ENCODE data around the gene MTHFR.

DNA sequence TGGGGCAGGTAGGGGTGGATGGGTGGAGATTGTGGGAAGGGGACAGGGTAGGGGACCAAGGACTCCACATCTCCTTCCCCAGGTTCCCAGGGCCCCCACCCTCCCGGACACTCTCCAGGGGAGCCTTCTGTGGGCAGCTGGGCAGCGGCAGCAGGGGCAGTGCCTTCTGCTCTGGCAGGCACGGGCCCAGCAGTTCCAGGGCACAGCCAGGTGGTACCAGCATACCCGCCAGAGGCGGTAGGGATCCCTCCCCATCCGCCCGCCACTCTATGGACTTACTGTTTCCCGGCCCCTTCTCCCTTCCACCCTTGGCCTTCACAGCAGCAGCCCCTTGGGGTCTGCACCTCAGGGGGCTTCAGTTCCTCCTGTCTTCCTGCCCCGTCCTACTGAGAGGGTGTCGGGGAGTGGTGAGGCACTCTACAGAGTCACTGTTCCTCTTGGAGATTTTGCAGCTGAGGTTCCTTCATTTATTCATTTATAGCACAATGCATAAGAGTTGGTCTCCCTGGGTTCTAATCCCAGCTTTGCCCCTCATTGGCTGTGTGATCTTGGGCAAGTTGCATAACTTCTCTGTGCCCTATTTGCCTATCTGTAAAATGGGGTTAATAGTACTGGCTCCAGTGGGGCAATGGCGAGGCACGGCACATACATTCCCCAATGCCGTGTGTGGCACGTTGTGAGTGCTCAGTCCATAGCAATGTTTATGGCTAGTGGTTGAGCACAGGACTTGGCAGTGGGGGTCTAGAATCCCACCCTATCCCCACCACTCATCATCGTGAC lies 26.7 kb downstream of the MTHFR start:
- TF ChIP-seq, protein P1, sequence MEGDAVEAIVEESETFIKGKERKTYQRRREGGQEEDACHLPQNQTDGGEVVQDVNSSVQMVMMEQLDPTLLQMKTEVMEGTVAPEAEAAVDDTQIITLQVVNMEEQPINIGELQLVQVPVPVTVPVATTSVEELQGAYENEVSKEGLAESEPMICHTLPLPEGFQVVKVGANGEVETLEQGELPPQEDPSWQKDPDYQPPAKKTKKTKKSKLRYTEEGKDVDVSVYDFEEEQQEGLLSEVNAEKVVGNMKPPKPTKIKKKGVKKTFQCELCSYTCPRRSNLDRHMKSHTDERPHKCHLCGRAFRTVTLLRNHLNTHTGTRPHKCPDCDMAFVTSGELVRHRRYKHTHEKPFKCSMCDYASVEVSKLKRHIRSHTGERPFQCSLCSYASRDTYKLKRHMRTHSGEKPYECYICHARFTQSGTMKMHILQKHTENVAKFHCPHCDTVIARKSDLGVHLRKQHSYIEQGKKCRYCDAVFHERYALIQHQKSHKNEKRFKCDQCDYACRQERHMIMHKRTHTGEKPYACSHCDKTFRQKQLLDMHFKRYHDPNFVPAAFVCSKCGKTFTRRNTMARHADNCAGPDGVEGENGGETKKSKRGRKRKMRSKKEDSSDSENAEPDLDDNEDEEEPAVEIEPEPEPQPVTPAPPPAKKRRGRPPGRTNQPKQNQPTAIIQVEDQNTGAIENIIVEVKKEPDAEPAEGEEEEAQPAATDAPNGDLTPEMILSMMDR (IDR thresholded peaks at IDR 0.05): no peak
- no peak for TF ChIP-seq POLR2AphosphoS5 (IDR thresholded peaks at IDR 0.05; ENCODE audit: insufficient read depth in 1 of 2, low read depth in 1 of 2)

Measured in vagina (tissue), 2 donors.